A549 (cell line): ENCODE data around the gene GINS3.

ENCODE experiments used
- EHF ChIP-seq: fragments of 250-450 bp; sonication (Bioruptor Pico); IDR thresholded peaks from 2 replicates; pipeline ENCODE4 v1.5.0; 2020; ENCODE audit warnings: mild to moderate bottlenecking
- NR3C1 ChIP-seq: fragments of >200 bp; sonication (Bioruptor Twin); formaldehyde crosslinking; IDR thresholded peaks from 3 replicates; pipeline ENCODE4 v1.6.1; 2017
- REST ChIP-seq: fragments of 200-600 bp; sonication (generic); IDR thresholded peaks from 2 replicates; pipeline ENCODE4 v1.6.1; 2016; ENCODE audit warnings: antibody characterized with exemption, mild to moderate bottlenecking, moderate library complexity
- RFX5 ChIP-seq: fragments of 450-650 bp; IDR thresholded peaks from 2 replicates; pipeline ENCODE4 v1.7.1; 2014; ENCODE audit warnings: antibody characterized with exemption, mild to moderate bottlenecking, moderate library complexity
- TF ChIP-seq, protein P1 (sequence below): fragments of >200 bp; sonication (Bioruptor Twin); formaldehyde crosslinking; IDR thresholded peaks from 3 replicates; pipeline ENCODE4 v1.5.1; 2016
- TF ChIP-seq, protein P2 (sequence below): fragments of 250-450 bp; sonication (Bioruptor Pico); IDR thresholded peaks from 2 replicates; pipeline ENCODE4 v1.5.0; 2020; ENCODE audit warnings: low read depth, mild to moderate bottlenecking, moderate library complexity

- TF ChIP-seq, protein P1, sequence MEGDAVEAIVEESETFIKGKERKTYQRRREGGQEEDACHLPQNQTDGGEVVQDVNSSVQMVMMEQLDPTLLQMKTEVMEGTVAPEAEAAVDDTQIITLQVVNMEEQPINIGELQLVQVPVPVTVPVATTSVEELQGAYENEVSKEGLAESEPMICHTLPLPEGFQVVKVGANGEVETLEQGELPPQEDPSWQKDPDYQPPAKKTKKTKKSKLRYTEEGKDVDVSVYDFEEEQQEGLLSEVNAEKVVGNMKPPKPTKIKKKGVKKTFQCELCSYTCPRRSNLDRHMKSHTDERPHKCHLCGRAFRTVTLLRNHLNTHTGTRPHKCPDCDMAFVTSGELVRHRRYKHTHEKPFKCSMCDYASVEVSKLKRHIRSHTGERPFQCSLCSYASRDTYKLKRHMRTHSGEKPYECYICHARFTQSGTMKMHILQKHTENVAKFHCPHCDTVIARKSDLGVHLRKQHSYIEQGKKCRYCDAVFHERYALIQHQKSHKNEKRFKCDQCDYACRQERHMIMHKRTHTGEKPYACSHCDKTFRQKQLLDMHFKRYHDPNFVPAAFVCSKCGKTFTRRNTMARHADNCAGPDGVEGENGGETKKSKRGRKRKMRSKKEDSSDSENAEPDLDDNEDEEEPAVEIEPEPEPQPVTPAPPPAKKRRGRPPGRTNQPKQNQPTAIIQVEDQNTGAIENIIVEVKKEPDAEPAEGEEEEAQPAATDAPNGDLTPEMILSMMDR: no peak
- TF ChIP-seq REST: no peak
- TF ChIP-seq RFX5: no peak
- TF ChIP-seq, protein P2, sequence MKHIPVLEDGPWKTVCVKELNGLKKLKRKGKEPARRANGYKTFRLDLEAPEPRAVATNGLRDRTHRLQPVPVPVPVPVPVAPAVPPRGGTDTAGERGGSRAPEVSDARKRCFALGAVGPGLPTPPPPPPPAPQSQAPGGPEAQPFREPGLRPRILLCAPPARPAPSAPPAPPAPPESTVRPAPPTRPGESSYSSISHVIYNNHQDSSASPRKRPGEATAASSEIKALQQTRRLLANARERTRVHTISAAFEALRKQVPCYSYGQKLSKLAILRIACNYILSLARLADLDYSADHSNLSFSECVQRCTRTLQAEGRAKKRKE (CRISPR knock-in tag): no peak
- no peak for TF ChIP-seq EHF (CRISPR knock-in tag)
- no peak for TF ChIP-seq NR3C1
Measured at GRCh38 chr16:58442547-58442946, 50.3 kb downstream of the GINS3 start.
